Erythroblast (primary cell): ENCODE measurements around the gene TM4SF18.

Experiments
- GATA1 ChIP-seq: IDR thresholded peaks from 2 replicates; pipeline ENCODE4 v1.6.1; 2011; ENCODE audit warnings: low read depth, mild to moderate bottlenecking, control low read depth, low read length, moderate library complexity
- POLR2A ChIP-seq: IDR thresholded peaks from 2 replicates; pipeline ENCODE4 v1.6.1; 2011; ENCODE audit warnings: mild to moderate bottlenecking, low read length

DNA sequence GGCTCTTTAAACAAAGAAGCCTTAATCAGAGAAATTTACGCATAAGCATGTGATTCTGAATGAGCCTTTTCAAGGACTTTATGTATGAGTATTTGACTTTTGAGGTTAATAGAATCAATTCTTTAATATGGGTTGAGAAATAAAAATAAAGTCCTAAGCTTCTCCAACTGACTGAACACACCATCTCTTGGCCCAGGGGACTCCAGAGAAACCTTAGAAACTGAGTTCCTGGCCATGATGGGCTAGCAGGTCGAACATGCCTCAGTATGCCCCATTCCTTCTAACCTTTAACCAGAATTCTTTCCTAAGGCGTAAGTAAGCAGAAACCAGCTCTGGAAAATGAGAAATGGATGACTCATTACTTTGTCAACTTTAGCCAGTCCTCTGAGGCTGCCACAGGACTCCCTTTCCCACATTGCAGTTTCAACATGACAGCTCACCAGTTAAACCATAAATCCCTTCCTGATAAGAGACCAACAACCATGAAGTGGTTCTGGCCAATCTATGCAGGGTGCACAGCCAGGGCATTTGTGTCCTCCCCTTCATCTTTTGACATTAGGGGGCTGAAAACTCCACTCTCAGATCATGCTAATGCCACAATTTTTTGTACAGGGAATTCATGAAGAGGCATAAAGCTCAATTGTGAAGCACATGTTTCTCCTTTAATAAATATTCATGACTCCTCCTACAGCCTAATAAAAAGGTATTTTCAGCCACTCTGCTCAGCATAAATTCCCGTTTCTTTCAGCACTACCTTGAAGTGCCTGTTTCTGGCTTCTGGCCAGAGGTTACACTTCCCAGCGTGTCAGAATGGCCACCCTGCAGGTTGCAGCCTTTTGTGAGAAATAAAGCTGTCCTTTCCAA lies 33.3 kb downstream of the TM4SF18 start:
- TF ChIP-seq POLR2A = no peak
- TF ChIP-seq GATA1 = no peak
